GM11168 (cell line): ENCODE measurements around the gene TMEM47.

Experiments
- in situ Hi-C: fragments of 300-500 bp; cut with MboI; formaldehyde crosslinking; loops from one replicate; pipeline ENCODE4 v1.12.0; 2022; ENCODE audit warnings: low sequenced_read_pairs; ENCODE audit not compliant: unreplicated experiment

The TMEM47 gene

DNA sequence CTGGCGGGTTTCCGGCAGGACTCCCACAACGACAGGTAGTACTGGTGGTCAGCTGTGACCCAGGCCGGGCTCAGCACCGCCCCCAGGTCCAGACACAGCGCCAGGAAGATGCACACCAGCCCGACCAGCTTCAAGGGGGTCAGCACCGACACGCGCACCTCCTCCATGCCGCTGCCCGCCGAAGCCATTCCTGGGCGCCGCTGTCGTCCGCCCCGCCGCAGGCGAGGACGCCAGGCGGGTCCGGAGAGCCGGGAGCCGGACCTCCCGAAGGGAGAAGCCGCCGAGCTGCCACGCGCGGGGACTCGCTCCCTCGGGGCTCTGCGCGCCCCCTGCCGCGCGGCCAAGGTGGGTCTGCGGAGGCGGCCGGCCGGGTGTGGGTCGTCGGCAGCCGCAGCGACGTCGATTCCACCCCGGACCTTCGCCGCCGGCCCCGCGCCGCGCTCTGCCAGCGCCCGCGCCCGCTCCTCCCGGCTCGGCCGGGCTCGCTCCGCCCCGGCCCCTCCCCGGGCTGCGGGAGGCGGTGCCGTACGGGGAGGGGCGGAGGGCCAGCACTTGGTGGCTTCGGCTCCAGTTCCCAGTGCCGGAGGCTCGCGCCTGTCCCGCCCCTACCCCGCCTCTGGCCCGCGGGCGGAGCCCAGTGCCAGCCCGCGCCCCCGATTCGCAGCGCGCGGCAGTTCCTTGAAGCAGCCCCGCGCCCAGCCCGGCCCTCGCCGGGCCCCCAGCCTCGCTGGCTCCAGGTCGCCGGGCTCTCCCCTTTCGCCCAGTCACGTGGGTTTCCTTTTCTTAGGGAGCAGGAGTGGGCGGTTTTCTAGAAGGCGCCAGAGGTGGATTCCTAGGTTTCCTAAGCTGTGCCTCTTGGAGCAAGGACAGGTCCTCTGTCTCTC is at the start of gene TMEM47:
TSS of gene TMEM47 (minus strand) at position 444 of the 884 bp plus-strand sequence. CDS start at position 188, 256 bp downstream.
- in situ Hi-C loops: no loop called here

DNA sequence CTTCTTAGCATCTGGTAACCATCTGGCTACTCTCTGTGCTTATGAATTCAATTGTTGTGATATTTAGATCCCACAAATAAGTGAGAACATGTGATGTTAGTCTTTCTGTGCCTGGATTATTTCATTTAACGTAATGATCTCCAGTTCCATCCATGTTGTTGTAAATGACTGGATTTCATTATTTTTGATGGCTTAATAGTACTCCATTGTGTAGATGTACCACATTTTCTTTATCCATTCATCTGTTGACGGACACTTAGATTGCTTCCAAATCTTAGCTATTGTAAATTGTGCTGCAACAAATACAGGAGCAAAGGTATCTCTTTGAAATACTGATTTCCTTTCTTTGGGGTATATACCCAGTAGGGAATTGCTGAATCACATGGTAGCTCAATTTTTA is 30.0 kb upstream of the TMEM47 start:
- in situ Hi-C loops: no loop called here

DNA sequence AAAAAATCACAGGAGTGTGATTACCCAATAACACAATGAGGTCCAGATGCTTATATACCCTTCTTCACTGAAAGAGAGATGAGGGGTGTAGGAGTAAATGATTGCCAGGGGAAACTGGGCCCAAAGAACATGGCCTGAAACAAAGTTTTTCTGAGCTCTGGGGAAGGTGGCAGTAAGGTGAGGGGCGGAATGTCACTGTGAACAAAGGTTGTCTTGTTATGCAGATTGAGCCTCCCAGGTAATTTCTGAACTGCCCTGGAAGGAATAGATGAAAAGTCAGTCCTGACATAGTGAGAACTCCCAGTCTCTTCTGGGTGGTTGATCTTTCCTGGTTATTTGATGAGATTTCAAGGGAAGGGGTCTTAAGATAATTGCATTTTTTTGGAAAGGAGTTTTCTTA is 2.5 kb upstream of the TMEM47 start:
- in situ Hi-C loops: no loop called here

DNA sequence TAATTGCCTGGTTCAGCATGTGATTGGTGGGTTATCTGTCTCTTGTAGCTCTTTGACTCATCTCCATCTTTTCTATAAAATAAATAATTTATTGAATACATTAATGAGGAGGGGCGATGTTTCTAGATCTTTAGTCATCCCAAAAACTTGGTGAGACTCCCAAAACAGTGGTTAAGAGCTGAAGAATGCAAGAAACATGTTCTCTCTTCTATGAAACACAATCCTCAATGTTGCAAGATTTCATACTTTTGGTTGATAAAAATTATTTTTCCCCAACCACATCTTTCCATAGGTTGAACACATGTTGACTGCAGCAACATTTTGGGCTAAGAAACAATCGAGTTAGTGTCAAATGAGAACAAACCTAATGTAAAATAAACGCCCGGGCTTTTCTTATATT is 1.2 kb upstream of the TMEM47 start:
- in situ Hi-C loops: no loop called here

DNA sequence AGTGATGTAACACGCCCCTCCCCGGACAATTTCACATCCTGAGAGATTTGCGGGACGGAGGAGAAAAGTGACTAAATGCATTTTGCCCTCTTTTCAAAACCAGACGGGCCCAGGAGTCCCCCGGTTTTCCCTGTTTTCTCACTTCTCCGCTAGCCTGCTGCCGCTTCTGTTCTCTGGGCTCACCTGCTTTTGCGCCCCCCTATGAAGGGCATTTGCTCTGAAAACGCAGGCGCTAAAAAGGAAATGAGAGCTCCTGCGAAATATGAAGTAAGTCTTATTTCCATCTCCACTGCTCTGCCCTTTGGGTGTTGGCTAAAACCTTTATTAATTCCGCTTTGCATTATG is 613 bp upstream of the TMEM47 start:
- in situ Hi-C loops: no loop called here

DNA sequence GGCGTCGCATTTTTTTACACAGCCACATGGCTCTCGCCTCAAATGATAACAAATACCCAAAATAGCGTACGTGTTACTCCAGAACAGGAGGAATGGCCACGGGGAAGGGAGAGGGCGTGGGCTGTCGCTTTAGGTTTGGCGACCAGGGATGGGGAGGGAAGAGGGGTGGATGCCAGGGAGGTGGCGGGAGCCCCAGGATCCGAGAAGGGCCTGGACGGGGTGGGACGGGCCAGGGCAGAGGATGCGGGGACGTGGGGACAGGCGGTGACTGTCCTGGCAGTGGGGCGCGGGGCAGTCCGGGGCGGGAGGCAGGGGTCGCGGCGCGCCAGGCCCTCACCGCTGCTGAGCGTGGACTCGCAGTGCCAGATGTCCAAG is 631 bp downstream of the TMEM47 start:
- in situ Hi-C loops: no loop called here

DNA sequence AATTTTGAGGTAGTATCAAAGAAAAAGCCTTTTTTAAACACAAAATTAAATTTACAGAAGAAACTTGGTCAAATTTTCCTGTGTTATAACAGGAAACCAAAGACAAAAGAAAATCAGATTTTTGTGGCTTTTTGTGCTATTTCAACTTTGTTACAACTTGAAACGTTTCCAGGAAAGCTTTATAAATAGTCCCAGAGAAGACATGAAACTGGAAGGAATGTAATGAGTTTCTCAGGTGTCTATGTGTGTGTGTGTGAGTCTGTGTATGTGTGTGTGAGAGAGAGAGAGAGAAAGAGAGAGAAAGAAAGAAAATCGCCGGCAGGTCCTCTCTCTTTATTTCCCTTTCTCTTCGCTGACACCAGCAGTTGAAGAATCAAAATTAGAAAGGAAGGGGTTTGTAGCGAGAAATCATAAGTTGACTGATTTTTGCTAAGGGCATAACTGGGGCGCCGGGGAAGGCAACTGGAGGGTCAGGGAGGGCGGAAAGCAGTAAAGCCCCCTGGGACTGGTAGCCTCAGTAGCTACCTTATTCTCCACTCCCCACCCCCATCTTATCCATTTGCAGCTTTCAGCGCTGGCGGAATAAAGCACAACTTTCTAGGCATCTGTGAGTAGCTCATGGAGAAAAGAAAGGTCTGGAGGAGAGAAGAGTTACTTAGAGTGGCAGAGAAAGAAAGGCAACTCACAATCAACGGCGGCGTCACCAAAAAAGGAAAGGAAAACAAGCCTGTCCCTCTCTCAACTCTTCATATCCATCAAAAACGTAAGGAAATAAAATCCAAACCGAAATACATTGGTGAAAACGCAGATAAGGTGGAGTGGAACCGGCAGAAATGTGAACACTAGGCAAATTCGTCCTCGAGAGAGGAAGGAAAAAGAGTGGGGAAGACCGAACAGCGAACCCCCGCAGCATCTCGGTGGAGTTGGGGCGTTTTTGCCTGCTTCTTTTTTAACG is 1.3 kb downstream of the TMEM47 start:
- in situ Hi-C loops: no loop called here

DNA sequence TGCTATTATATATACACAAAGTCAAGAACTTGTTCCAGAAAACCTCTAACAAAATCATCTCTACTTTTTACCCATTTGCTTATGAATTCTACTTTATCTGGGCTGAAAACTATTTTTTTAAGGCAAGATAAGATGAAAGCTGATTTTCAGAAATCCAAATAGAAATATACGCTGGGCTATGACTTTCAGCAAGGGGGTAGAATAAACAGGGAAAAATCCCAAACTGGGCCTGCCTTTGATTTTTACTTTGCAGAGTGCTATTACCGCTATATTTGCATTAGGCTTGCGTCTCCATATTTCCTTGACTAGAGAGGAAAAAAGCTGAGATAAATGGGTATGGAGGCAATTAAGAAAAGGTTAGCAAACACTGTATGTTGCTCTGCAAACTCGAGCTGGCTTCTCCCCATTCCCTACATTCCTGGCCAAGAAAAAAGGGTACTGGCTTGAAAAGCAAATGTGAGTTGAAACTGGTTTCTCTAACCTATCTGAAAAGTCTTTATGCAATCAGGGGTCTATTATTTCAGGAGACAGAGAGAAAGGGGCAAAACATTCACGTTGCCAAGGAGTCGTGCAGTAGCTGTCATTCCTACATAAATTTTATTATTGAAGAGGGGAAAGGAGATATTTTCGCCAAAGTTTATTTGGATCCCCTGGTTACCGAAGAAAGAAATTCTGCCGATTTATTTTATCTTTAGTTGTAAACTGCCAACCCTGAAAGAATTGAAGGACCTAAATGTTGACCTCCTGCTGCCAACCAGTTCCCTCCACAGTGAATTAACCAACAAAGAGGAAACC is 2.2 kb downstream of the TMEM47 start:
- in situ Hi-C loops: no loop called here

DNA sequence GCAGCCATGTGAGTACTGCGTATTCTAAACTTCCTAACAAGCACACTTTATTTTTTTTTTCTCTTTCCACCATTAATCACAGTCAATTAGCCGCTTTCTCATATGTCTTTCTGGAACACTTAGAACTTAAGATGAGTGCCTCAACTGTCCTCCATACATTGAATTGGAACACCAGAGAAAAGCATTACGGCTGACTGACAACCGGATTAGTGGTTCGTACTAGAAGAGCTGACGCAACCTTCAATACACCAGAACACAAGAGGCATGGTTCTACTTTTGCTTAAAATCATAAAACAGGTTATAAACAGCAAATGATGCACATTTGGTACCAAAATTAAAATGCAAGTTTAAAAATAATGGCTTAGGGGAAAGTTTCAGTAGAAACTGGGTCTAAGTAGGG is 3.3 kb downstream of the TMEM47 start:
- in situ Hi-C loops: no loop called here

DNA sequence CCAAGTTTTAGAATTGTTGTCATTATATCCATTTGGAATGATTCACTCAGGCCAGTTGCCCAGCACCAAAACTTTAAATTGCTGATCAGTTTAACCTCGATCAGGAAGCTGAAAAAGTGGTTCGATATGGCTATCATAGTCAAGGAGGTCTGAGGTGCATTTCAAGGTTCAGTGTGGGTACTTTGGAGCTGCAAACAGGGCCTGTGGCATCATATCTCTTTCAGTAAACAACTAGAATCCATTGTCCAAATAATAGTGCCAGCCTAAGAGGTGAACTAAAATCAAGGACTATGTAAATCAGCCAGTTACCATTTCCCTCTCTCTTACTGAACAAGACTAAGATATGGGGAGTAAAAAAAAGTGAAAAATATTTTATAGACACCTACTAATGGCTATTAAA is 14.2 kb downstream of the TMEM47 start:
- in situ Hi-C loops: no loop called here

DNA sequence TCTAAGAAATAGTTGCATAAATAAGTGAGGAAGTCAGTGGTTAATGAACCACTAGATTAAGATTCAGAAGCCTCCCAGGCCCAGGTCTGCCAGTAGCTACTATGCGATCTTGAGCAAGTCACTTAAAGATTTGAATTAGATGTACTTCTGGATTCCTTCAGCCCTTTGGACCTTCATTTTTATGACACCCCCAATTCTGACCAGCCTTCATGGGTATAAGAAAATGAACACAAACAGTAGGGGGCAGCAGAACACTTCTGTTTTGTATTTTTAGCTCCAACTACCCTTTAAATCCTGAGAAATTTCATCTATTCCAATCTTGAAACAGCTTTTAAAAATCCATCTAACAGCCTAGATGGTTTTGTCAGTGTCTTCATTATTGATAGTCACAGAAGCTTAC is 19.0 kb downstream of the TMEM47 start:
- in situ Hi-C loops: no loop called here

DNA sequence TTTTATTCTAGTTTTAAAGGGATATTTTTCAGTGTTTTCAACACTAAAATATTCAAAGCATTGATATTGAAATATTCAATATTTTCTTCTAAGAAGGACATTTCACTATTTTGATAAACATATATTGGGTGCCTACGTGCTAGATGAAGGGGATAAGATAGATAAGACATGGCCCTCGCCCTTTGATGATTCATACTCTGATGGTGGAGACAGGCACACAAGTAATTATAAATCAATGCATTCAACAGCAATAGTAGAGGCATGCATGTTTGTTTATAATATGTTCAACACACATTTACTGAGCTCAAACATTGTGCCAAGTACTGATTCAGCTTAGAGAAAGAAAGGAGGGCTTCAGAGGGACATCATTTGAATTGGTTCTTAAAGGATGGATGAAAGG is 22.7 kb downstream of the TMEM47 start:
- in situ Hi-C loops: no loop called here

DNA sequence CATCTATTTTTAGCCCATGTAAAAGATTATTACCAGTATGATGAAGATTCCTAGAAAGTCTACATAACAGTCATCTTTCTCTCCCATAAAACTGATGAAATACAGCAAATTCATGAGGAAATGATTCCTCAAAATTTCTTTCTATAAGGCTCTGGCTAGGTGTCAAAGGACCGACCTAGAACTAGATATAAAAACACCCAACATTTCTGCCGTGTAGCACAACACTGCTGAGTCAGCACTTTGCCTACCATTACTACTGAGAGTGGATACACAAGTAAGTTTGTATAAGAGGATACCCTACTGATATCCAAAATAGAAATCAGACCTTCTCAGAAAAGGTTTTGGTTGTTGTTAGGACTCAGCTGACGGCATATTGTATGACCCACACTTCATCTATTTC is 24.7 kb downstream of the TMEM47 start:
- in situ Hi-C loops: no loop called here

DNA sequence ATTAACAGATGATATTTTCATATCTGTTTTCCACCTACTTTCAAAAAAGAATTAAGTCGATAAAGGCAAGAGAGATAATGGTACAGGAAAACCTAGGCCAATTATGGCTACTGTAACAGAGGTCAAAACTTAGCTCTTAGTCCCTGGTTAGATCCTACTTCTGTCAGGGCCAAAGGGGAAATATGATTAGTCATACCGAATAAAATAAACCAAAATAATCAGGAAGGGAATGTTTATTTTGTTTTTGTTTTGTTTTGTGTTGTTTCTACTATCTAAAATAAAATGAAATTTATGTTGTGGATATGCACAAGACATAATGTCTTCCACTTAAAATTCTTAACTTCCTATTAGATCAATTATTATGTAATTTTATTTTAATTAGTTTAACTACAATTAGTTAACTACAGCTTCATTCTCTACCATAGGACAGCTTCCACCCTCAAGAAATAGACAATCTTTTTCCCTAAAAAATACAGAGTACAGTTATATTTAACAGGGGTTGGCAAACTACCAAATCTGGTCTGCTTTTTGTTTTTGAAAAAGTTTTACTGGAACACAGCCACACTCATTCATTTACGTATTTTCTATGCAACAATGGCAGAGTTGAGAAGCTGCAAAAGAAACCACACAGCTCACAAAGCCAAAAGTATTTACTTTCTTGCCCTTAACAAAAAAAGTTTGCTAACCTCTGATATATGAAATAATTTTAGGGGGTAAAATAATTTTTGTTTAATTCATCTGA is 25.4 kb downstream of the TMEM47 start:
- in situ Hi-C loops: no loop called here

DNA sequence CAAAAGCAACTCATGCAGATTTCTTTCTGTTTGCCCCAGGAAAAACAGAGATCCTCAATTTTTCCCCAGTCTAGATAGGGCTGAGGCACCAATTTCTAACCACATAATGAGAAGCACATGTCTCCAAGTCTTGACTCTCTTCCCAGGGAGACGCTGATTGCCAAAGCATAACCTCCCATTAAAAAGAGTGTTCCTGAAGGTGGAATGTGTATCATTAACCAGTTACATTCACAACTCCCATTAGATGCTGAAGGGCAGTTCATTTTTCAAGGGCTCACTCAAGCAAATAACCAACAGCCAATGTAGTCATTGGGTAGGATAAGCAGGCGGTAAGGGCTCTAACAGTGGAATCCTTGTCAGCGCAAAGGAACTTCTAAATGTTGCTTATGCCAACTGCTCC is 27.5 kb downstream of the TMEM47 start:
- in situ Hi-C loops: no loop called here

DNA sequence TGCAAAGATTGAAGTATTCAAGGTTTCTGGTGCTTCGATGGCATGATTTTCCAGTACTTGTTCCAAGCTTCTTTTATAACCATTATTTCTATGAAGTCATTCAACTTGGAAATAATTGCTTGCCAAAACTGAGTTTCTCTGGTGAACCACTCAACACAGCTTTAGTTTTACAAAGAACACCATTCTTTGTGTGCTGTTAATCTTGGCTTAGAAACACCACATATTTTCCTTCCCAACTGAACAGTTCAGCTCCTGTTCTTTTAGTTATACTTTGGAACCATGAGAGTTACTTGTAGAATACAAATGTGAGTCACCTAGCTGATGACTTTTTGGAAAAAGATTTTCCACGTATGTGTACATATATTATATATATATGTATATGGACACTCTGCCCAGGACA is 32.7 kb downstream of the TMEM47 start:
- in situ Hi-C loops: no loop called here

DNA sequence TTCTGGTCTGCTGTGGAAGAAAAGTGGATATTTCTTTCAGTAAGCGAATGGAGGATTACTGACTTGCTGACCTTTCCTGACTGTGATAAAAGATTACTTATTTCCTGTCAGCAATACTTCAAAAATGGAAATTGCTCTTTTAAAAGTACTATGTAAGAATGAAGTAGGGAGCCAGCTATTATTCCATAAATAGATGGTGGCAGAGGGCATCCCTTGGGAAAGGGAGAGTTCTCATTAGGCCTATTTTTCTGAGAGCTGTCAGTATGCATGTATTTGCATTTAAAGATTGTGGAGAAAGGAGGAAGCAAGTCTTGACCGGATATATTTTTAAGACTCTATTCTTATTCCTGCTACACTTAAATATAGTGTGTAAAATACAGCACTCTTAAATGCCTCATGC is 37.2 kb downstream of the TMEM47 start:
- in situ Hi-C loops: no loop called here

DNA sequence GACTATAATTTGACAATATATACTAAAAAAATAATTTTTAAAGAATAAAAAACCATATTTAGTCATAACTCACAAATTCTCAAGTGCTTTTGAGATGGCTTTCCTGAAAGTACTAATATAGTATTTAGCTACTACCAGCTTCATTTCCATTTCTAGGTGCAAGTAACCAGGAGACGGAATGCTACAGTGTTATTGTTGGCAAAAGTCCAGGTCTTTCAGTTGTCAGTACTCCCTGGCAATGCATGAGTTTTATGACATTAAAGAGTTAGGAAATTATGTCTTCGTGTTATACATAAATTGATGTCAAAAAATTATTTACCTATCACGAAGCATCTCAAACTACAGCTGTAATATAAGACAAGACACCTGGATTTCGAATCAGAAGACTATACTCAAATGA is 45.0 kb downstream of the TMEM47 start:
- in situ Hi-C loops: no loop called here

DNA sequence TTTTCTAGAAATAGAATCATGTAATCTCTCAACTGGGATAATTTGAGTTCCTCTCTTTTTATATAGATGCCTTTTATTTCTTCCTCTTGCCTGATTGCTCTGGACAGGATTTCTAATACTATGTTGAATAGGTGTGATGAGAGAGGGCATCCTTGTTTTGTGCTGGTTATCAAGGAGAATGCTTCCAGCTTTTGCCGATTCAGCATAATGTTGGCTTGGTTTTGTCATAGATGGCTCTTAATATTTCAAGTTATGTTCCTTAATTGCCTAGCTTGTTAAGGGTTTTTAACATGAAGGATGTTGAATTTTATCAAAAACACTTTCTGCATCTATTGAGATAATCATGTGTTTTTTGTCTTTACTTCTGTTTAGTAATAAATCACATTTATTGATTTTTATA is 58.7 kb downstream of the TMEM47 start:
- in situ Hi-C loops: no loop called here

DNA sequence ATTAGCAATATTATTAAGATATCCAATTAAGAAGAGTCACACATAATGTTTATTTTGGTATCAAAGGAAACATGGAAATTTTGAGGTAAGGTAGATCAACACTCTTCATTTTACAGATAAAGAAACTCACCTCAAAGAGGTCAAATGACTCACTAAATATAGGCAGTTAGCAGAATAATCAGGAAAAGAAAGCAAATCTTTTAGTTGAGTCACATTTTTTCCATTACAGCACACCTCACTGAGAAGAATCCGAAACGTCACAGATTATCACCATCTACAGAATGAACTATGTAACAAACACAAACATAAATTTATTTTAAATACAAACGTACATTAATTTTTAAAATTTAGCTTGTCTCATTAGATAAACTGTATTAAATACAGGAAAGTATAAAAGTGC is 70.1 kb downstream of the TMEM47 start:
- in situ Hi-C loops: no loop called here
